Neural progenitor cell (in vitro differentiated cells): ENCODE data around the gene ATOX1. TPM values are rescaled to one million over a fixed set of nuclear protein-coding genes. Genes with fewer than 3 reads are reported as not detected.

Experiments
- DNase-seq: peaks from one replicate; pipeline ENCODE4 v3.0.0-alpha.2; 2016; ENCODE audit warnings: low spot score
- H2AFZ ChIP-seq: fragments of 200-600 bp; sonication (generic); replicated peaks from 2 replicates; pipeline ENCODE4 v1.6.1; 2016; ENCODE audit warnings: antibody characterized with exemption
- H3F3A ChIP-seq: fragments of 200-600 bp; sonication (generic); 2 replicates; pipeline ENCODE4 v1.6.1; 2016; ENCODE audit warnings: antibody characterized with exemption, low read depth
- H3K27ac ChIP-seq: fragments of 200-600 bp; sonication (generic); 2 replicates; pipeline ENCODE4 v1.5.1; 2016; ENCODE audit warnings: mild to moderate bottlenecking
- H3K27me3 ChIP-seq: fragments of 200-600 bp; sonication (generic); 2 replicates; pipeline ENCODE4 v1.6.1; 2016; ENCODE audit warnings: mild to moderate bottlenecking, moderate library complexity
- H3K36me3 ChIP-seq: fragments of 200-600 bp; sonication (generic); 2 replicates; pipeline ENCODE4 v1.5.1; 2016
- H3K4me1 ChIP-seq: fragments of 200-600 bp; sonication (generic); 2 replicates; pipeline ENCODE4 v1.6.1; 2016; ENCODE audit warnings: mixed run types
- H3K4me2 ChIP-seq: fragments of 200-600 bp; sonication (generic); 2 replicates; pipeline ENCODE4 v1.6.1; 2016
- H3K4me3 ChIP-seq: fragments of 200-600 bp; sonication (generic); 2 replicates; pipeline ENCODE4 v1.5.1; 2016
- H3K79me2 ChIP-seq: fragments of 200-600 bp; sonication (generic); 2 replicates; pipeline ENCODE4 v1.6.1; 2016; ENCODE audit warnings: low read depth
- H3K9ac ChIP-seq: fragments of 200-600 bp; sonication (generic); 2 replicates; pipeline ENCODE4 v1.6.1; 2016
- H3K9me3 ChIP-seq: fragments of 200-600 bp; sonication (generic); 2 replicates; pipeline ENCODE4 v1.5.1; 2016; ENCODE audit warnings: low read depth
- H4K20me1 ChIP-seq: fragments of 200-600 bp; sonication (generic); 2 replicates; pipeline ENCODE4 v1.6.1; 2016; ENCODE audit warnings: low read depth
- H3K27ac Mint-ChIP-seq: 3 replicates; pipeline ENCODE4 v1.8.0; 2021; ENCODE audit warnings: mixed read lengths
- H3K27me3 Mint-ChIP-seq: 2 replicates; pipeline ENCODE4 v1.8.0; 2022; ENCODE audit warnings: low read depth, mild to moderate bottlenecking, inconsistent platforms, moderate library complexity, mixed read lengths; ENCODE audit not compliant: insufficient read depth
- H3K36me3 Mint-ChIP-seq: 3 replicates; pipeline ENCODE4 v1.8.0; 2021; ENCODE audit warnings: mixed read lengths
- H3K4me1 Mint-ChIP-seq: 3 replicates; pipeline ENCODE4 v1.8.0; 2021; ENCODE audit warnings: mixed read lengths
- H3K4me3 Mint-ChIP-seq: 3 replicates; pipeline ENCODE4 v1.8.0; 2021; ENCODE audit warnings: mild to moderate bottlenecking, moderate library complexity, mixed read lengths
- H3K9me3 Mint-ChIP-seq: 3 replicates; pipeline ENCODE4 v1.8.0; 2020; ENCODE audit warnings: mixed read lengths
- CTCF ChIP-seq: fragments of 200-600 bp; sonication (generic); IDR thresholded peaks from 2 replicates; pipeline ENCODE4 v1.5.1; 2017; ENCODE audit warnings: antibody characterized with exemption, mild to moderate bottlenecking
- EZH2 ChIP-seq: fragments of 200-600 bp; sonication (generic); IDR thresholded peaks from 2 replicates; pipeline ENCODE4 v1.6.1; 2017; ENCODE audit warnings: antibody characterized with exemption, mild to moderate bottlenecking, moderate library complexity
- EZH2phosphoT487 ChIP-seq: fragments of 200-600 bp; sonication (generic); IDR thresholded peaks from 2 replicates; pipeline ENCODE4 v1.6.1; 2017; ENCODE audit warnings: antibody characterized with exemption
- total RNA-seq: library from RNA; depleted of rRNA; stranded (reverse); fragments of >200 nt; gene quantifications from 2 replicates; pipeline ENCODE4 v1.2.3, GENCODE V29; 2015; ENCODE audit warnings: low replicate concordance

Gene ATOX1
- total RNA-seq, 1 donor from 2014 or later = 22.8 TPM

DNA sequence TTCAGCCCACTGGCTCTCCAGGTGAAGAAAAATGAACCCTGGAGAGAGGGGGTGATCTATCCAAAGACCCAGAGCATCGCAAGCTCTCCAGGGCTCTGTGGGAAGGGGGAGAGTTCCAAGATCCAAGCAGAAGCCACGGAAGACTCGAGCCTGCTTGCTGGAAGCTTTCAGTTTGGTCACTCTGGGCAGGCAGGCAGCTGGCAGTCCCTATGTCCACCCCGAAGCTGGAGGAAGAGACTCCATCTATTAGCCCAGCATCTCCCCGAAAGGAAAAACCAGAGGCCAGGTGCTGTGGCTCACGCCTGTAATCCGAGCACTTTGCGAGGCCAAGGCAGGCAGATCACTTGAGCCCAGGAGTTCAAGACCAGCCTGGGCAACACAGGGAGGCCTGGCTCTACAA, 61.0 kb downstream of the ATOX1 start:
- Histone ChIP-seq H3K79me2 (no peaks in the 10 kb centered on the region), H3F3A (peaks cover 4% of the 10 kb centered on the region), H3K27me3 (no peaks in the 10 kb centered on the region), H4K20me1 (no peaks in the 10 kb centered on the region), H3K9me3 (no peaks in the 10 kb centered on the region), H3K27ac (no peak overlapping the region), H2AFZ (no peak overlapping the region), H3K4me1 (peaks cover 14% of the 10 kb centered on the region), H3K36me3 (no peaks in the 10 kb centered on the region), H3K4me3 (no peak overlapping the region), H3K9ac (no peak overlapping the region), H3K4me2 (no peak overlapping the region)
- no peaks in the 10 kb centered on the region for H3K9me3 Mint-ChIP-seq
- no peaks in the 10 kb centered on the region for H3K36me3 Mint-ChIP-seq
- TF ChIP-seq EZH2 = no peak
- TF ChIP-seq CTCF = no peak
- no peak for TF ChIP-seq EZH2phosphoT487
- peaks cover 5% of the 10 kb centered on the region for H3K27me3 Mint-ChIP-seq
- no peak overlapping the region for H3K4me3 Mint-ChIP-seq
- DNase-seq = no peak
- peaks cover 50% of the 10 kb centered on the region for H3K4me1 Mint-ChIP-seq
- peak overlapping the region; percentile 93 for H3K27ac Mint-ChIP-seq

- no peak overlapping the region for H3K27ac ChIP-seq
- H3K9ac ChIP-seq = no peak overlapping the region
- H2AFZ ChIP-seq = peak overlapping the region; percentile 59
Observed at GRCh38 chr5:151696470-151697061, 61.9 kb downstream of the ATOX1 start.

GRCh38 chr5:151695464-151695863, 63.0 kb downstream of the ATOX1 start:
- no peaks in the 10 kb centered on the region for H3K9me3 ChIP-seq
- H3K79me2 ChIP-seq = no peaks in the 10 kb centered on the region
- TF ChIP-seq EZH2phosphoT487 (no peak), EZH2 (no peak), CTCF (no peak)
- H3K4me1 Mint-ChIP-seq = peaks cover 53% of the 10 kb centered on the region
- no peak for DNase-seq
- H3K27me3 Mint-ChIP-seq = peaks cover 5% of the 10 kb centered on the region
- H2AFZ ChIP-seq = no peak overlapping the region
- H3K27ac Mint-ChIP-seq = no peak overlapping the region
- H4K20me1 ChIP-seq = no peaks in the 10 kb centered on the region
- H3K4me1 ChIP-seq = peaks cover 14% of the 10 kb centered on the region
- H3K4me3 Mint-ChIP-seq = no peak overlapping the region
- H3K27me3 ChIP-seq = no peaks in the 10 kb centered on the region
- H3K4me3 ChIP-seq = no peak overlapping the region
- H3K4me2 ChIP-seq = no peak overlapping the region
- H3K27ac ChIP-seq = no peak overlapping the region
- H3K9ac ChIP-seq = no peak overlapping the region
- H3K36me3 Mint-ChIP-seq = no peaks in the 10 kb centered on the region
- H3F3A ChIP-seq = peaks cover 4% of the 10 kb centered on the region
- no peaks in the 10 kb centered on the region for H3K9me3 Mint-ChIP-seq
- no peaks in the 10 kb centered on the region for H3K36me3 ChIP-seq

More at GRCh38 chr5:151696470-151697061, 61.9 kb downstream of the ATOX1 start:
- peaks cover 5% of the 10 kb centered on the region for H3K27me3 Mint-ChIP-seq
- H3K36me3 ChIP-seq = no peaks in the 10 kb centered on the region
- peaks cover 56% of the 10 kb centered on the region for H3K4me1 Mint-ChIP-seq
- peaks cover 4% of the 10 kb centered on the region for H3F3A ChIP-seq
- H3K9me3 ChIP-seq = no peaks in the 10 kb centered on the region
- H3K36me3 Mint-ChIP-seq = no peaks in the 10 kb centered on the region
- no peak overlapping the region for H3K4me3 ChIP-seq
- no peak for TF ChIP-seq EZH2
- no peak for TF ChIP-seq CTCF
- no peak for TF ChIP-seq EZH2phosphoT487
- no peaks in the 10 kb centered on the region for H3K79me2 ChIP-seq
- H3K27ac Mint-ChIP-seq = peak overlapping the region; percentile 98
- peak overlapping the region; percentile 72 for H3K4me3 Mint-ChIP-seq
- peaks cover 14% of the 10 kb centered on the region for H3K4me1 ChIP-seq
- DNase-seq = peak; percentile 41
- H3K27me3 ChIP-seq = no peaks in the 10 kb centered on the region
- H4K20me1 ChIP-seq = no peaks in the 10 kb centered on the region
- no peaks in the 10 kb centered on the region for H3K9me3 Mint-ChIP-seq
- H3K4me2 ChIP-seq = peak overlapping the region; percentile 39
